ENCODE results near the gene ANKRD17. TPM values are rescaled to one million over a fixed set of nuclear protein-coding genes. Genes with fewer than 3 reads are reported as not detected.
A peak's percentile ranks its signal among the peaks of the same experiment; 100 is the strongest.
"Not testable (repeated sequence)": the region's sequence is repeated elsewhere in the genome, so short reads cannot be mapped to it uniquely, and the experiment has no call there.

ANKRD17 gene
- total and polyA plus RNA-seq, 9 of the 15 experiments (the other 6 are each of a cell fraction or from before 2014, with no cell fraction given): 25.5 to 86.9 (median 52.2) TPM

- TF ChIP-seq TRIM24 (IDR thresholded peaks at IDR 0.05) (peak in 1 of 2 experiments; percentile 30; a peak in 1 of 4 replicates), MAFK (IDR thresholded peaks at IDR 0.05; ENCODE audit: low read length) (peak; percentile 45; the same call in 1 of the 2 replicates), EP300 (IDR thresholded peaks at IDR 0.05; ENCODE audit: low read length) (0 out of 2 replicates have a peak, but pooled peaks have one; percentile 15), NRF1 (conservative IDR thresholded peaks at IDR 0.05 in 1 of 2, IDR thresholded peaks at IDR 0.05 in 1 of 2) (no peak), ZNF586 (CRISPR knock-in tag; conservative IDR thresholded peaks at IDR 0.05) (no peak)
Measured at GRCh38 chr4:73230865-73231517, 27.6 kb downstream of the ANKRD17 start (continued).

DNA sequence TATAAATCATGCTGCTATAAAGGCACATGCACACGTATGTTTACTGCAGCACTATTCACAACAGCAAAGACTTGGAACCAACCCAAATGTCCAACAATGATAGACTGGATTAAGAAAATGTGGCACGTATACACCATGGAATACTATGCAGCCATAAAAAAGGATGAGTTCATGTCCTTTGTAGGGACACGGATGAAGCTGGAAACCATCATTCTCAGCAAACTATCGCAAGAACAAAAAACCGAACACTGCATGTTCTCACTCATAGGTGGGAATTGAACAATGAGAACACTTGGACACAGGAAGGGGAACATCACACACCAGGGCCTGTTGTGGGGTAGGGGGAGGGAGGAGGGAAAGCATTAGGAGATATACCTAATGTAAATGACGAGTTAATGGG is 29.8 kb downstream of the ANKRD17 start:
- POLR2A ChIA-PET; H3K9me1 ChIP-seq (ENCODE audit: control insufficient read depth, insufficient read depth, low read length); H3K9ac ChIP-seq (ENCODE audit: insufficient read depth in 1 of 2, low read depth in 2 of 2, low read length in 2 of 2); CTCF ChIA-PET (ENCODE audit: low intra/inter-chr PET ratio); H3K4me3 ChIP-seq; BruUV-seq (replicated peaks); in situ Hi-C loops (cut with MboI); FAIRE-seq; H4K20me1 ChIP-seq (replicated peaks; ENCODE audit: control insufficient read depth, insufficient read depth, low read length); ATAC-seq; H3K4me2 ChIP-seq (ENCODE audit: insufficient read depth, low read length); H2AFZ ChIP-seq (ENCODE audit: low read depth, low read length); H3K9me3 ChIP-seq (replicated peaks; ENCODE audit: control insufficient read depth, insufficient read depth, low read depth, low read length); DNase-seq (ENCODE audit: extremely low read depth in 1 of 4, low spot score in 3 of 4); H3K27me3 ChIP-seq (ENCODE audit: control insufficient read depth in 2 of 2, insufficient read depth in 2 of 2, low read length in 2 of 2); intact Hi-C loops (cut with micrococcal nuclease); H3K27ac ChIP-seq (ENCODE audit: extremely low read depth, low read depth, low read length): not testable (repeated sequence)
- WGBS (ENCODE audit: insufficient coverage, low coverage, missing lambda C conversion rate): 83% methylated on average over 3 of the region's 6 CpGs
- H3K36me3 ChIP-seq (ENCODE audit: control insufficient read depth, insufficient read depth, low read length): peaks cover 41% of the 10 kb centered on the region
- H3K79me2 ChIP-seq (ENCODE audit: control insufficient read depth, insufficient read depth, low read length): peaks cover 87% of the 10 kb centered on the region
- peaks cover 0 to 24% of the 10 kb centered on the region in 2 experiments; a peak in 4 of 5 replicates for H3K4me1 ChIP-seq (replicated peaks in 1 of 2; ENCODE audit: control insufficient read depth in 2 of 2, insufficient read depth in 2 of 2, low read length in 2 of 2)
- TF ChIP-seq KDM1A (IDR thresholded peaks at IDR 0.05): peak in 1 of 2 experiments; percentile 30; a peak in 1 of 4 replicates
- peak; percentile 50 for TF ChIP-seq ZNF146 (CRISPR knock-in tag; IDR thresholded peaks at IDR 0.05; ENCODE audit: unreplicated experiment)
- TF ChIP-seq BCOR (IDR thresholded peaks at IDR 0.05): peak; percentile 70
